Endodermal cell (in vitro differentiated cells): ENCODE results near the gene HECW1. TPM values are rescaled to one million over a fixed set of nuclear protein-coding genes. Genes with fewer than 3 reads are reported as not detected.

Experiments used
- DNase-seq: peaks from one replicate; pipeline ENCODE4 v3.0.0-alpha.2; 2017
- H3K27ac ChIP-seq: 2 replicates; pipeline ENCODE4 v1.5.1; 2013; ENCODE audit warnings: mild to moderate bottlenecking, low read depth, low read length, moderate library complexity
- H3K27me3 ChIP-seq: 2 replicates; pipeline ENCODE4 v1.6.1; 2013; ENCODE audit warnings: mild to moderate bottlenecking, low read length, moderate library complexity; ENCODE audit not compliant: insufficient read depth, control insufficient read depth, poor library complexity, severe bottlenecking
- H3K36me3 ChIP-seq: 2 replicates; pipeline ENCODE4 v1.7.0; 2013; ENCODE audit warnings: mild to moderate bottlenecking, low read length, moderate library complexity; ENCODE audit not compliant: control insufficient read depth, insufficient read depth
- H3K4me1 ChIP-seq: one replicate; pipeline ENCODE4 v1.7.0; 2013; ENCODE audit warnings: low read length; ENCODE audit not compliant: control insufficient read depth, insufficient read depth
- H3K4me3 ChIP-seq: 2 replicates; pipeline ENCODE4 v1.5.1; 2013; ENCODE audit warnings: mild to moderate bottlenecking, low read length, moderate library complexity
- H3K9ac ChIP-seq: 2 replicates; pipeline ENCODE4 v1.6.1; 2013; ENCODE audit warnings: mild to moderate bottlenecking, low read length, moderate library complexity; ENCODE audit not compliant: poor library complexity, severe bottlenecking; ENCODE audit errors: extremely low read depth
- H3K9me3 ChIP-seq: 2 replicates; pipeline ENCODE4 v1.6.1; 2013; ENCODE audit warnings: mild to moderate bottlenecking, low read length, moderate library complexity; ENCODE audit not compliant: control insufficient read depth
- H3K27ac Mint-ChIP-seq: 2 replicates; pipeline ENCODE4 v1.8.0; 2020; ENCODE audit warnings: mixed read lengths
- H3K27me3 Mint-ChIP-seq: 2 replicates; pipeline ENCODE4 v1.8.0; 2021; ENCODE audit warnings: mild to moderate bottlenecking, mixed read lengths; ENCODE audit not compliant: insufficient read depth
- H3K36me3 Mint-ChIP-seq: 2 replicates; pipeline ENCODE4 v1.8.0; 2020; ENCODE audit warnings: low read depth, mixed read lengths
- H3K4me1 Mint-ChIP-seq: 2 replicates; pipeline ENCODE4 v1.8.0; 2020; ENCODE audit warnings: mixed read lengths
- H3K4me3 Mint-ChIP-seq: 2 replicates; pipeline ENCODE4 v1.8.0; 2020; ENCODE audit warnings: mild to moderate bottlenecking, moderate library complexity, mixed read lengths
- H3K9me3 Mint-ChIP-seq: 2 replicates; pipeline ENCODE4 v1.8.0; 2020; ENCODE audit warnings: mild to moderate bottlenecking, mixed read lengths
- CTCF ChIP-seq: fragments of 200-600 bp; sonication (generic); conservative IDR thresholded peaks from 2 replicates; pipeline ENCODE4 v1.5.0; 2021; ENCODE audit warnings: antibody characterized with exemption, mild to moderate bottlenecking
- WGBS, 2 experiments: methylation state at CpG; one replicate each; pipeline versions ENCODE4 v1.1.5 to v1.1.7; 2013; ENCODE audit warnings: missing lambda C conversion rate in 2 of 2, mixed read lengths in 1 of 2; ENCODE audit not compliant: insufficient coverage in 1 of 2, insufficient read length in 1 of 2; 5-methylcytosine and 5-hydroxymethylcytosine counted together
- total RNA-seq, 2 donors: library from RNA; stranded (reverse); fragmentation: NEBNext Ultra II Directional in 1 of 2; extraction: Animal tissue kit (Norgen Biotek cat#: 25700) in 1 of 2; gene quantifications; 2 replicates in 1 of 2; 3 replicates in 1 of 2; pipeline ENCODE4 v1.2.1, GENCODE V29; 2021

HECW1 gene
- total RNA-seq, 2 donors from 2014 or later, result 4.6 to 12.0 TPM

GRCh38 chr7:43438897-43439479, 326.5 kb downstream of the HECW1 start:
- Mint-ChIP-seq H3K4me1 (peaks cover 34% of the 10 kb centered on the region), H3K27ac (peak overlapping the region; percentile 81), H3K9me3 (no peaks in the 10 kb centered on the region), H3K36me3 (no peaks in the 10 kb centered on the region), H3K4me3 (peak overlapping the region; percentile 42), H3K27me3 (no peaks in the 10 kb centered on the region)
- Histone ChIP-seq H3K27ac (no peak overlapping the region), H3K36me3 (no peaks in the 10 kb centered on the region), H3K9me3 (no peaks in the 10 kb centered on the region), H3K4me3 (no peak overlapping the region), H3K27me3 (no peaks in the 10 kb centered on the region), H3K4me1 (peaks cover 6% of the 10 kb centered on the region), H3K9ac (no peak overlapping the region)
- TF ChIP-seq CTCF, result no peak
- no peak for DNase-seq
- WGBS, 2 experiments, result 83 to 88% methylated on average over 7 to 8 of the region's 8 CpGs

GRCh38 chr7:43439631-43440401, 327.4 kb downstream of the HECW1 start:
- H3K4me3 Mint-ChIP-seq, result peak overlapping the region; percentile 42

More at GRCh38 chr7:43439631-43440401, 327.4 kb downstream of the HECW1 start:
- Mint-ChIP-seq H3K27ac (peak overlapping the region; percentile 81), H3K36me3 (no peaks in the 10 kb centered on the region), H3K27me3 (no peaks in the 10 kb centered on the region), H3K9me3 (no peaks in the 10 kb centered on the region), H3K4me1 (peaks cover 34% of the 10 kb centered on the region)
- Histone ChIP-seq H3K9me3 (no peaks in the 10 kb centered on the region), H3K4me1 (peaks cover 6% of the 10 kb centered on the region), H3K9ac (no peak overlapping the region), H3K4me3 (no peak overlapping the region), H3K27ac (no peak overlapping the region), H3K36me3 (no peaks in the 10 kb centered on the region), H3K27me3 (no peaks in the 10 kb centered on the region)
- DNase-seq, result peak; percentile 87
- peak; percentile 99 for TF ChIP-seq CTCF
- 65 to 83% methylated on average over 8 to 15 of the region's 15 CpGs for WGBS, 2 experiments
